ENCODE data around the gene CFAP92.

Gene CFAP92

GRCh38 chr3:128993461-128994172, at the start of gene CFAP92:
Gene CFAP92, minus strand, starts transcription at chr3:128994076. Its CDS starts 772 bp downstream, at chr3:128993304.
- TF ChIP-seq SUZ12 (IDR thresholded peaks at IDR 0.05; ENCODE audit: extremely low read depth, insufficient read depth, insufficient read length) = peak; percentile 37
- TF ChIP-seq YY1 (IDR thresholded peaks at IDR 0.05; ENCODE audit: insufficient read depth, insufficient read length) = no peak
- Histone ChIP-seq H3K9me3 (ENCODE audit: insufficient read depth, low read length) (no peaks in the 10 kb centered on the region), H3K27me3 (ENCODE audit: insufficient read depth, insufficient read length) (peaks cover 47% of the 10 kb centered on the region), H3K4me3 (ENCODE audit: insufficient read length, low read depth) (peak within 1 kb of the TSS; percentile 59), H3K4me1 (ENCODE audit: insufficient read depth, insufficient read length) (no peaks in the 10 kb centered on the region), H3K36me3 (ENCODE audit: insufficient read depth, insufficient read length, low read length) (no peaks in the 10 kb centered on the region), H3K9ac (ENCODE audit: insufficient read length, low read depth) (peak within 1 kb of the TSS; percentile 79)
- peak; percentile 72 for DNase-seq (ENCODE audit: low read depth, low spot score)

DNA sequence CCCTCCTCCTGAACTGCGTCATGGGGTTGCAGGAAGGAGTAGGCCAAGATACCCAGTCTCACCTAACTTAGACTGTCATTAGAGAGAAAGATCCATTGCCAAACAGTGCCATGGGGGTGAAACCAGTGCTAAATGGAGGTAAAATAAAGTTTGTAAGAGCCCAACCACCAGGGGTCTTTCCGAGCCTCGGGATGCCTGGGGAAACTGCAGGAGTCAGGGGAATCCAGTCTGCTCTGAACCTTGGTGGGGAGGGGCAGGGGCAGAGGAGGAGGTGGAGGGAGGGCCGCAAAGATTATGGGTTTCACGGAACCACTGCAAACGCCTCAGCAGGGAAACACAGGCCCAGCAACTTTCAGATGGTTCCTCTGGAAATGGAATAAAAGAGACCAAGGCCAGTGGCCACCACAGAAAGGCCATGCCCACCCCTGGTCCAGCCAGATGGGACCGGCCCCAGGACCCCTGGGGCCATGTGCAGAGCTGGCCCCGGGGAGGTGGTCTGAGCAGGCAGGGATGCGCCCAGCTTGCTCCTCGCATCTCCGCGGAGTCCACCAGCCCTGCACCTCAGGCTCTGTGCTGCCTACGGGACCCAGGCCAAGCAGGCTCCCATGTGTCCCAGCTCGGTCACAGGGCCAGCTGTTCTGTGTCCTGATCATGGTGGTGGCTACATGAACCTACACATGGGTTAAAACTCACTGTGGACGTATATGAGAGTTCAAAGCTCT, 46.9 kb upstream of the CFAP92 start:
- Histone ChIP-seq H3K27me3 (ENCODE audit: insufficient read depth, insufficient read length) (no peaks in the 10 kb centered on the region), H3K9me3 (ENCODE audit: insufficient read depth, low read length) (no peaks in the 10 kb centered on the region), H3K4me3 (ENCODE audit: insufficient read length, low read depth) (no peak overlapping the region), H3K36me3 (ENCODE audit: insufficient read depth, insufficient read length, low read length) (no peaks in the 10 kb centered on the region), H3K4me1 (ENCODE audit: insufficient read depth, insufficient read length) (peaks cover 16% of the 10 kb centered on the region), H3K9ac (ENCODE audit: insufficient read length, low read depth) (no peak overlapping the region)
- TF ChIP-seq SUZ12 (IDR thresholded peaks at IDR 0.05; ENCODE audit: extremely low read depth, insufficient read depth, insufficient read length) (no peak), YY1 (IDR thresholded peaks at IDR 0.05; ENCODE audit: insufficient read depth, insufficient read length) (no peak), ZNF274 (IDR thresholded peaks at IDR 0.05; ENCODE audit: low read depth, low read length) (no peak)
- DNase-seq (ENCODE audit: low read depth, low spot score) = no peak

GRCh38 chr3:129040039-129040336, 46.1 kb upstream of the CFAP92 start:
- H3K4me3 ChIP-seq (ENCODE audit: insufficient read length, low read depth) = no peak overlapping the region
- H3K4me1 ChIP-seq (ENCODE audit: insufficient read depth, insufficient read length) = peaks cover 21% of the 10 kb centered on the region
- no peak overlapping the region for H3K9ac ChIP-seq (ENCODE audit: insufficient read length, low read depth)
- H3K36me3 ChIP-seq (ENCODE audit: insufficient read depth, insufficient read length, low read length) = no peaks in the 10 kb centered on the region
- H3K9me3 ChIP-seq (ENCODE audit: insufficient read depth, low read length) = no peaks in the 10 kb centered on the region
- TF ChIP-seq ZNF274 (IDR thresholded peaks at IDR 0.05; ENCODE audit: low read depth, low read length) (no peak), YY1 (IDR thresholded peaks at IDR 0.05; ENCODE audit: insufficient read depth, insufficient read length) (no peak)
- no peaks in the 10 kb centered on the region for H3K27me3 ChIP-seq (ENCODE audit: insufficient read depth, insufficient read length)
- no peak for DNase-seq (ENCODE audit: low read depth, low spot score)

DNA sequence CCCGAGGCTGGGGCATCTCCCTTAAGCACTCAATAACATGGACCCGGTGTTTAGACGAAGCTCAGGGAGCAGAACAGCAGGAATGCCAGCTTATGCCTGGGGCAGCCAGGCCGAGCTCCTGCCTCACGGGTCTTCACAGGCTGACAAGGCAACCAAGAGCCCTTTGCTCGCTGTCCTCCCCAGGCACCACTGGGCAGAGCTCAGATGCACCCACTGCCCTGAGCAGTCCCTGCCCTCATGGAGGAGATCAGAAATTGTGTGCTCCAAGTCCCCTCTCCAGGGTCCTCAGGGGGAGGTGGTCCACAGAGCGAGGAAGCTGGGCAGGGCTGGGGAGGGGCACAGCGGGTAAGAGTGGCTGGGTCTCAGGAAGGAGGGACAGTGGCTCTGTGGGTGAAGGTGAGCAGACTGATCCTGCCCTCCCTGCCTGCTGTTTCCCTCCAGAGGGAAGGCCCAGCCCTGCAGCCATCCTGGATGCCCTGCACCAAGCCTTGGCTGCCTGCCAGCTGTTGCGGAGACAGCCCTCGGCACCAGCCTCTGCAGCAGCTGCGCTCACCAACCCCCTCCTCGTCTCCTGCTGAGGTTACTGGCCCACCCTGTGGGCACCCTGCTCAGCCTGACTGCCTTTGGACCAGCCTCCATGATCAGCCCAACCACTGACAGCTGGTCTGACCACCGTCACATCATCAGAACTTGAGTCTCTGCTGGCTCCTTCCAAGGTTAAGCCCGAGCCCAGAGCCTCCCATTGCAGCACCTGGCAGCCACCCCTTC, 45.6 kb upstream of the CFAP92 start:
- H3K27me3 ChIP-seq (ENCODE audit: insufficient read depth, insufficient read length) = no peaks in the 10 kb centered on the region
- DNase-seq (ENCODE audit: low read depth, low spot score) = no peak

GRCh38 chr3:129038121-129038855, 44.4 kb upstream of the CFAP92 start:
- H3K27me3 ChIP-seq (ENCODE audit: insufficient read depth, insufficient read length) = no peaks in the 10 kb centered on the region
- no peaks in the 10 kb centered on the region for H3K9me3 ChIP-seq (ENCODE audit: insufficient read depth, low read length)
- no peak for DNase-seq (ENCODE audit: low read depth, low spot score)
- H3K4me1 ChIP-seq (ENCODE audit: insufficient read depth, insufficient read length) = peaks cover 25% of the 10 kb centered on the region
- H3K4me3 ChIP-seq (ENCODE audit: insufficient read length, low read depth) = no peak overlapping the region
- no peaks in the 10 kb centered on the region for H3K36me3 ChIP-seq (ENCODE audit: insufficient read depth, insufficient read length, low read length)
- TF ChIP-seq ZNF274 (IDR thresholded peaks at IDR 0.05; ENCODE audit: low read depth, low read length) = no peak
- TF ChIP-seq SUZ12 (IDR thresholded peaks at IDR 0.05; ENCODE audit: extremely low read depth, insufficient read depth, insufficient read length) = no peak
- no peak overlapping the region for H3K9ac ChIP-seq (ENCODE audit: insufficient read length, low read depth)

More for the DNA sequence above, 45.6 kb upstream of the CFAP92 start:
- TF ChIP-seq YY1 (IDR thresholded peaks at IDR 0.05; ENCODE audit: insufficient read depth, insufficient read length) (no peak), ZNF274 (IDR thresholded peaks at IDR 0.05; ENCODE audit: low read depth, low read length) (no peak), SUZ12 (IDR thresholded peaks at IDR 0.05; ENCODE audit: extremely low read depth, insufficient read depth, insufficient read length) (no peak)
- Histone ChIP-seq H3K9me3 (ENCODE audit: insufficient read depth, low read length) (no peaks in the 10 kb centered on the region), H3K9ac (ENCODE audit: insufficient read length, low read depth) (no peak overlapping the region), H3K36me3 (ENCODE audit: insufficient read depth, insufficient read length, low read length) (no peaks in the 10 kb centered on the region), H3K4me3 (ENCODE audit: insufficient read length, low read depth) (no peak overlapping the region), H3K4me1 (ENCODE audit: insufficient read depth, insufficient read length) (peaks cover 23% of the 10 kb centered on the region)

DNA sequence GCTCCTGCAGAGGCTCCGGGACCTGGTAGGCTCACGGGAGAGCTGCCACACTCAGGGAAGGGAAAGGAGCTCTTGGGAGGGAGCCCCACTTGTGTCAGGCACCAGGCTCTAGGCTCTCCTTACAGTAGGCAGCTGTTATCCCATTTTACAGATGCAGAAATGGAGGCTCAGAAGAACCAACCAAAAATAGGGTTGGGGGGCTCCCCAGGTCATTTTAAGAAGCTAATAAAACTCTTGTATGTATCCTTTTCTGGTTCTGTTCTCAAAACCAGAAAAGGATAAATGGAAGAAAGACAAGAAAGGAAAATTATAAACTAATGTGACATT, 43.2 kb upstream of the CFAP92 start:
- Histone ChIP-seq H3K27me3 (ENCODE audit: insufficient read depth, insufficient read length) (no peaks in the 10 kb centered on the region), H3K9ac (ENCODE audit: insufficient read length, low read depth) (no peak overlapping the region), H3K9me3 (ENCODE audit: insufficient read depth, low read length) (no peaks in the 10 kb centered on the region), H3K4me3 (ENCODE audit: insufficient read length, low read depth) (no peak overlapping the region), H3K4me1 (ENCODE audit: insufficient read depth, insufficient read length) (peaks cover 28% of the 10 kb centered on the region), H3K36me3 (ENCODE audit: insufficient read depth, insufficient read length, low read length) (no peaks in the 10 kb centered on the region)
- TF ChIP-seq SUZ12 (IDR thresholded peaks at IDR 0.05; ENCODE audit: extremely low read depth, insufficient read depth, insufficient read length) (no peak), ZNF274 (IDR thresholded peaks at IDR 0.05; ENCODE audit: low read depth, low read length) (no peak), YY1 (IDR thresholded peaks at IDR 0.05; ENCODE audit: insufficient read depth, insufficient read length) (no peak)
- DNase-seq (ENCODE audit: low read depth, low spot score) = no peak
